Cardiac fibroblast (primary cell): ENCODE measurements around the gene IRF4.

Experiments
- DNase-seq, 2 donors: peaks; one replicate each; pipeline versions ENCODE4 v3.0.0 to v3.0.0-alpha.2; 2010; ENCODE audit warnings: low read depth in 2 of 2
- H3K4me3 ChIP-seq, 2 donors: replicated peaks in 1 of 2; 1 replicate in 1 of 2; 2 replicates in 1 of 2; pipeline ENCODE4 v1.5.1; 2011; ENCODE audit warnings: low read depth in 2 of 2, low read length in 2 of 2, mild to moderate bottlenecking in 2 of 2, moderate library complexity in 1 of 2
- TF ChIP-seq, protein P1 (sequence below): IDR thresholded peaks from one replicate; pipeline ENCODE4 v1.5.1; 2011; ENCODE audit warnings: low read depth, mild to moderate bottlenecking, low read length, inconsistent platforms

The IRF4 gene

DNA sequence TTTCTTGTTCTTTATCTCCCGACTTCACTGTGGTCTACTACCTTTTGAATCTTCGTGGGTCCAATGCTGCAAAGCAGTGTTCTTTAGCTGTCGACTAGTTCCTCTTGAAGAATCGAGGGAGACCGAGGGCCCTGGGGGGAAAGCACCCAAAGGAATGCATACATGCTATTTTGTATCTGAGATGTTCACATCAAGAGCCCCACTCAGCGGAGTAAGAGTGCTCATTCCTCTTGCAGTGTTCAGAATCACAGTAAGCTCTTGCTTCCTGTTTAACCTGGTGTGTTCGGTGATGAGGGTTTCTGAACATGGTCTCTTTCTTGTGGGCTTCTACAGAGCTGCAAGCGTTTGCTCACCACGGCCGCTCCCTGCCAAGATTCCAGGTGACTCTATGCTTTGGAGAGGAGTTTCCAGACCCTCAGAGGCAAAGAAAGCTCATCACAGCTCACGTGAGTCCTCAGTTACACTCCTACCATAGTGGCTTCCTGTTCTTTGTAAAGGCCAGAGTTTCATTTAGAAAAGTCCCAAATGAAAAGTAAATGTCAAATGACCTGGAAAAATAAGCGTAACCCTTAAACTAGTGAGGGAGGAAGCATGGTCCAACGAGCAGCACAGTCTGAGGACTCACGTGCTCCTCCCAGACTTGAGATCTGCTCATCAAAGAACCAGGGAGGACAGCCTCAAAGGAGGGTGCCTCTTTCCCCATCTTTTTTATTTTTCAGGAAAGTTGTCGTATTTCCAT, 13.3 kb downstream of the IRF4 start:
- TF ChIP-seq, protein P1, sequence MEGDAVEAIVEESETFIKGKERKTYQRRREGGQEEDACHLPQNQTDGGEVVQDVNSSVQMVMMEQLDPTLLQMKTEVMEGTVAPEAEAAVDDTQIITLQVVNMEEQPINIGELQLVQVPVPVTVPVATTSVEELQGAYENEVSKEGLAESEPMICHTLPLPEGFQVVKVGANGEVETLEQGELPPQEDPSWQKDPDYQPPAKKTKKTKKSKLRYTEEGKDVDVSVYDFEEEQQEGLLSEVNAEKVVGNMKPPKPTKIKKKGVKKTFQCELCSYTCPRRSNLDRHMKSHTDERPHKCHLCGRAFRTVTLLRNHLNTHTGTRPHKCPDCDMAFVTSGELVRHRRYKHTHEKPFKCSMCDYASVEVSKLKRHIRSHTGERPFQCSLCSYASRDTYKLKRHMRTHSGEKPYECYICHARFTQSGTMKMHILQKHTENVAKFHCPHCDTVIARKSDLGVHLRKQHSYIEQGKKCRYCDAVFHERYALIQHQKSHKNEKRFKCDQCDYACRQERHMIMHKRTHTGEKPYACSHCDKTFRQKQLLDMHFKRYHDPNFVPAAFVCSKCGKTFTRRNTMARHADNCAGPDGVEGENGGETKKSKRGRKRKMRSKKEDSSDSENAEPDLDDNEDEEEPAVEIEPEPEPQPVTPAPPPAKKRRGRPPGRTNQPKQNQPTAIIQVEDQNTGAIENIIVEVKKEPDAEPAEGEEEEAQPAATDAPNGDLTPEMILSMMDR = no peak
- H3K4me3 ChIP-seq = no peak overlapping the region
- DNase-seq = no peak

DNA sequence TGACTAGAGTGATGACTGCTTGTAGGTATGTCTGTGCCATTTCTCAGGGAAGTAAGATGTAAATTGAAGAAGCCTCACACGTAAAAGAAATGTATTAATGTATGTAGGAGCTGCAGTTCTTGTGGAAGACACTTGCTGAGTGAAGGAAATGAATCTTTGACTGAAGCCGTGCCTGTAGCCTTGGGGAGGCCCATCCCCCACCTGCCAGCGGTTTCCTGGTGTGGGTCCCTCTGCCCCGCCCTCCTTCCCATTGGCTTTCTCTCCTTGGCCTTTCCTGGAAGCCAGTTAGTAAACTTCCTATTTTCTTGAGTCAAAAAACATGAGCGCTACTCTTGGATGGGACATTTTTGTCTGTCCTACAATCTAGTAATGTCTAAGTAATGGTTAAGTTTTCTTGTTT, 16.6 kb downstream of the IRF4 start:
- no peak overlapping the region for H3K4me3 ChIP-seq
- TF ChIP-seq, protein P1 = no peak
- no peak for DNase-seq

DNA sequence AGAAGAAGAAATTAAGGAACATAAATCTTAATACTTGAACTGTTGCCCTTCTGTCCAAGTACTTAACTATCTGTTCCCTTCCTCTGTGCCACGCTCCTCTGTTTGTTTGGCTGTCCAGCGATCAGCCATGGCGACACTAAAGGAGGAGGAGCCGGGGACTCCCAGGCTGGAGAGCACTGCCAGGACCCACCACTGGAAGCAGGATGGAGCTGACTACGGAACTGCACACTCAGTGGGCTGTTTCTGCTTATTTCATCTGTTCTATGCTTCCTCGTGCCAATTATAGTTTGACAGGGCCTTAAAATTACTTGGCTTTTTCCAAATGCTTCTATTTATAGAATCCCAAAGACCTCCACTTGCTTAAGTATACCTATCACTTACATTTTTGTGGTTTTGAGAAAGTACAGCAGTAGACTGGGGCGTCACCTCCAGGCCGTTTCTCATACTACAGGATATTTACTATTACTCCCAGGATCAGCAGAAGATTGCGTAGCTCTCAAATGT, 17.1 kb downstream of the IRF4 start:
- no peak overlapping the region for H3K4me3 ChIP-seq
- DNase-seq = peak; percentile 46 to 56
- TF ChIP-seq, protein P1 = peak; percentile 31

DNA sequence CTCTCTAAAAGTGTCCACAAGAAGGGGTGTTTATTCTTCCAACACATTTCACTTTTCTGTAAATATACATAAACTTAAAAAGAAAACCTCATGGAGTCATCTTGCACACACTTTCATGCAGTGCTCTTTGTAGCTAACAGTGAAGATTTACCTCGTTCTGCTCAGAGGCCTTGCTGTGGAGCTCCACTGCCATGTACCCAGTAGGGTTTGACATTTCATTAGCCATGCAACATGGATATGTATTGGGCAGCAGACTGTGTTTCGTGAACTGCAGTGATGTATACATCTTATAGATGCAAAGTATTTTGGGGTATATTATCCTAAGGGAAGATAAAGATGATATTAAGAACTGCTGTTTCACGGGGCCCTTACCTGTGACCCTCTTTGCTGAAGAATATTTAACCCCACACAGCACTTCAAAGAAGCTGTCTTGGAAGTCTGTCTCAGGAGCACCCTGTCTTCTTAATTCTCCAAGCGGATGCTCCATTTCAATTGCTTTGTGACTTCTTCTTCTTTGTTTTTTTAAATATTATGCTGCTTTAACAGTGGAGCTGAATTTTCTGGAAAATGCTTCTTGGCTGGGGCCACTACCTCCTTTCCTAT, 17.9 kb downstream of the IRF4 start:
- DNase-seq = no peak
- TF ChIP-seq, protein P1 = no peak
- H3K4me3 ChIP-seq = no peak overlapping the region

DNA sequence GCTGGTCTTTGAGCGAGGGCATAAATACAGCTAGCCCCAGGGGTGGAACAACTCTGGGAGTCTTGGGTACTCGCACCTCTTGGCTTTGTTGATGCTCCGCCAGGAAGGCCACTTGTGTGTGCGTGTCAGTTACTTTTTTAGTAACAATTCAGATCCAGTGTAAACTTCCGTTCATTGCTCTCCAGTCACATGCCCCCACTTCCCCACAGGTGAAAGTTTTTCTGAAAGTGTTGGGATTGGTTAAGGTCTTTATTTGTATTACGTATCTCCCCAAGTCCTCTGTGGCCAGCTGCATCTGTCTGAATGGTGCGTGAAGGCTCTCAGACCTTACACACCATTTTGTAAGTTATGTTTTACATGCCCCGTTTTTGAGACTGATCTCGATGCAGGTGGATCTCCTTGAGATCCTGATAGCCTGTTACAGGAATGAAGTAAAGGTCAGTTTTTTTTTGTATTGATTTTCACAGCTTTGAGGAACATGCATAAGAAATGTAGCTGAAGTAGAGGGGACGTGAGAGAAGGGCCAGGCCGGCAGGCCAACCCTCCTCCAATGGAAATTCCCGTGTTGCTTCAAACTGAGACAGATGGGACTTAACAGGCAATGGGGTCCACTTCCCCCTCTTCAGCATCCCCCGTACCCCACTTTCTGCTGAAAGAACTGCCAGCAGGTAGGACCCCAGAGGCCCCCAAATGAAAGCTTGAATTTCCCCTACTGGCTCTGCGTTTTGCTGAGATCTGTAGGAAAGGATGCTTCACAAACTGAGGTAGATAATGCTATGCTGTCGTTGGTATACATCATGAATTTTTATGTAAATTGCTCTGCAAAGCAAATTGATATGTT, 19.2 kb downstream of the IRF4 start:
- TF ChIP-seq, protein P1 = no peak
- no peak overlapping the region for H3K4me3 ChIP-seq
- no peak for DNase-seq

DNA sequence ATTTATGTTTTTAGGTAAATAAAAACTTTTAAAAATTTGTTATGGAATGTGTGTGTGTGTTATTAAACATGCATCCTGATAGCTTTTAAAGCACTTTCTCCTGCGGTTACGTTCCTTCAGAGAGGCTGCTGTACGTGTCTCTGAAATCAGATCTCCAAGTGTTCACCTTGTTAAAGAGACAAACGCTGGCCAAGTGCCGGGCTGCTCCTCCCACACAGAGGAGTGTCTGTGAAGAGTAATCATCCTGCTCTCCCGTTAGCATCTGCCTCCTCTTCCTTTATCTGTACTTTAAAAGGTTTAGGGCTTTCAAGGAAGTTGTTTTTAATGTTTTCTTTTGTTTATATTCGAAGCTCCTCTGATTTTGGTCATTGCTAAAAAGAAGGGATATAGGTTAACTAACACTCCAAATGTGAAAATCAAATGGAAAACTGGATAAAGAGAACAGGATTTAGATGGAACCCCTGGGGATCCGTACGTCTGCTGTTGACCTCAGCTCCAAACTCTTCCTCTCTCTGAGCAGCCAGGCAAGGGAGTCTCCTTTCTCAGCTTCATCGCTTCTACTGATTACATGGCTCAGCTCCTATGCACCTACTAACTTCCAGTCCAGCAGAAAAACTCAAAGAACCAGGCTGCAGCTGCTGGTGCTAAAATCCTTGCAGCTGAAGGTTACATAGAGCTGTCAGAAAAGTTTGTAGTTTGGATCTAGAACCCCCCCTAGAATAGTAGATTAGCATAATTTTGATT, 20.0 kb downstream of the IRF4 start:
- H3K4me3 ChIP-seq = no peak overlapping the region
- no peak for DNase-seq
- TF ChIP-seq, protein P1 = no peak
